GM21737 (cell line): ENCODE results near the gene LMNA.

Experiments
- ATAC-seq: cut with Tn5 transposase; IDR thresholded peaks from one replicate; pipeline ENCODE4 v1.9.1; 2021; ENCODE audit warnings: mild to moderate bottlenecking, moderate library complexity; ENCODE audit not compliant: unreplicated experiment

LMNA gene

GRCh38 chr1:156136970-156137483 lies 22.5 kb downstream of the LMNA start:
- no peak for ATAC-seq

GRCh38 chr1:156138458-156138867 lies 24.0 kb downstream of the LMNA start:
- no peak for ATAC-seq

- no peak for ATAC-seq
Observed at GRCh38 chr1:156140879-156141707, 26.6 kb downstream of the LMNA start.

GRCh38 chr1:156143765-156144489 lies 29.4 kb downstream of the LMNA start:
- ATAC-seq = no peak

- ATAC-seq = no peak
Observed at GRCh38 chr1:156144742-156145141, 30.2 kb downstream of the LMNA start.

- no peak for ATAC-seq
Observed at GRCh38 chr1:156145650-156146019, 31.1 kb downstream of the LMNA start.

- ATAC-seq = no peak
Observed at GRCh38 chr1:156146020-156146768, 31.7 kb downstream of the LMNA start.

GRCh38 chr1:156146769-156147405 lies 32.4 kb downstream of the LMNA start:
- ATAC-seq = no peak

GRCh38 chr1:156148216-156148615 lies 33.7 kb downstream of the LMNA start:
- ATAC-seq = no peak

- peak; percentile 41 for ATAC-seq
Observed at GRCh38 chr1:156149374-156150332, 35.1 kb downstream of the LMNA start.

- no peak for ATAC-seq
Observed at GRCh38 chr1:156150333-156151011, 36.0 kb downstream of the LMNA start.

- no peak for ATAC-seq
Observed at GRCh38 chr1:156151093-156151688, 36.7 kb downstream of the LMNA start.

GRCh38 chr1:156152628-156153027 lies 38.1 kb downstream of the LMNA start:
- no peak for ATAC-seq

- ATAC-seq = no peak
Observed at GRCh38 chr1:156153362-156153761, 38.9 kb downstream of the LMNA start, which contains the start of gene SEMA4A. Gene SEMA4A, plus strand, starts transcription at chr1:156153585. Its CDS starts 994 bp downstream, at chr1:156154579.

GRCh38 chr1:156154317-156154749 lies 39.8 kb downstream of the LMNA start:
- peak; percentile 48 for ATAC-seq

- ATAC-seq = no peak
Observed at GRCh38 chr1:156155756-156156510, 41.4 kb downstream of the LMNA start.

GRCh38 chr1:156157506-156157905 lies 43.0 kb downstream of the LMNA start:
- no peak for ATAC-seq

GRCh38 chr1:156157966-156158365 lies 43.5 kb downstream of the LMNA start:
- no peak for ATAC-seq
